GM12878 (cell line): Measurements from ENCODE around the gene ADA. TPM values are rescaled to one million over a fixed set of nuclear protein-coding genes. Genes with fewer than 3 reads are reported as not detected.

Experiments used
- ATAC-seq: fragments of 200-7000 bp; cut with Tn5 transposase; 3 replicates; pipeline ENCODE4 v1.9.1; 2020; ENCODE audit warnings: mild to moderate bottlenecking, moderate library complexity
- BruUV-seq: library from RNA; stranded (reverse); fragments of 400-500 nt; replicated peaks from 2 replicates; lab custom pipeline; 2021; lab: Mats Ljungman, UMichigan
- CTCF ChIA-PET: fragments of 300-600 bp; sonication (Branson Sonifier 250); formaldehyde crosslinking; extraction: SDS; loops from one replicate; lab custom pipeline; 2021; ENCODE audit warnings: inconsistent platforms; lab: Yijun Ruan, JAX
- POLR2A ChIA-PET: fragments of 350-600 bp; formaldehyde crosslinking; extraction: SDS; loops from one replicate; lab custom pipeline; 2021; ENCODE audit warnings: inconsistent platforms; lab: Charles Lee
- RAD21 ChIA-PET: fragments of 300-600 bp; sonication (Branson Sonifier 250); formaldehyde crosslinking; loops from one replicate; lab custom pipeline; 2023; ENCODE audit warnings: antibody characterized with exemption; ENCODE audit not compliant: unreplicated experiment; lab: Charles Lee
- SMC1A ChIA-PET: fragments of 300-600 bp; sonication (Branson Sonifier 250); formaldehyde crosslinking; loops from one replicate; lab custom pipeline; 2023; ENCODE audit not compliant: unreplicated experiment, uncharacterized antibody; lab: Charles Lee
- DNase-seq: peaks from one replicate; pipeline ENCODE4 v3.0.0-alpha.2; 2011; ENCODE audit warnings: low read depth, low spot score
- FAIRE-seq: peaks from 3 replicates; lab custom pipeline; 2011; peaks lifted over from hg19 to GRCh38; lab: Jason Lieb, UNC
- H2AFZ ChIP-seq: 2 replicates; pipeline ENCODE4 v1.6.0; 2011; ENCODE audit warnings: low read depth, low read length, control low read depth; ENCODE audit not compliant: control insufficient read depth
- H3K27ac ChIP-seq: 2 replicates; pipeline ENCODE4 v1.5.1; 2011; ENCODE audit warnings: control low read depth; ENCODE audit not compliant: control insufficient read depth, insufficient read depth
- H3K27me3 ChIP-seq, 2 experiments: replicated peaks in 1 of 2; 2 replicates each; pipeline versions ENCODE4 v1.6.0 to v1.6.1; 2011; ENCODE audit warnings: low read length in 1 of 2; ENCODE audit not compliant: control insufficient read depth in 2 of 2, insufficient read depth in 2 of 2
- H3K36me3 ChIP-seq, 2 experiments: 2 replicates each; pipeline ENCODE4 v1.5.1; 2011; ENCODE audit warnings: low read length in 1 of 2; ENCODE audit not compliant: control insufficient read depth in 2 of 2, insufficient read depth in 2 of 2
- H3K4me1 ChIP-seq: 2 replicates; pipeline ENCODE4 v1.6.1; 2011; ENCODE audit warnings: mild to moderate bottlenecking, low read length, moderate library complexity, mixed read lengths; ENCODE audit not compliant: control insufficient read depth, insufficient read depth
- H3K4me2 ChIP-seq: 2 replicates; pipeline ENCODE4 v1.6.0; 2011; ENCODE audit warnings: control low read depth; ENCODE audit not compliant: control insufficient read depth, insufficient read depth
- H3K4me3 ChIP-seq: fragments of 200-600 bp; sonication (generic); 2 replicates; pipeline ENCODE4 v1.5.1; 2016
- H3K79me2 ChIP-seq: 2 replicates; pipeline ENCODE4 v1.6.0; 2011; ENCODE audit warnings: low read length; ENCODE audit not compliant: control insufficient read depth, insufficient read depth
- H3K9ac ChIP-seq: 2 replicates; pipeline ENCODE4 v1.8.0; 2011; ENCODE audit warnings: low read length, control low read depth, mixed read lengths; ENCODE audit not compliant: control insufficient read depth, insufficient read depth
- H3K9me3 ChIP-seq: replicated peaks from 3 replicates; pipeline ENCODE4 v1.5.1; 2011; ENCODE audit warnings: mild to moderate bottlenecking, low read length; ENCODE audit not compliant: control insufficient read depth, insufficient read depth
- H4K20me1 ChIP-seq: 2 replicates; pipeline ENCODE4 v1.6.0; 2011; ENCODE audit not compliant: control insufficient read depth, insufficient read depth
- CBX5 ChIP-seq: sonication (generic); IDR thresholded peaks from 2 replicates; pipeline ENCODE4 v1.6.1; 2016; ENCODE audit warnings: low read depth, moderate library complexity, mild to moderate bottlenecking, inconsistent platforms
- EED ChIP-seq: sonication (generic); IDR thresholded peaks from 2 replicates; pipeline ENCODE4 v1.6.1; 2016; ENCODE audit warnings: antibody characterized with exemption, low read depth
- EGR1 ChIP-seq, 2 experiments: IDR thresholded peaks; 1 replicate in 1 of 2; 2 replicates in 1 of 2; pipeline ENCODE4 v1.6.1; 2011 to 2012; ENCODE audit warnings: low read depth in 2 of 2, low read length in 2 of 2, borderline replicate concordance in 1 of 2, mild to moderate bottlenecking in 1 of 2, moderate library complexity in 1 of 2
- MEF2B ChIP-seq: fragments of 450-650 bp; IDR thresholded peaks from 2 replicates; pipeline ENCODE4 v1.6.1; 2018; ENCODE audit warnings: mild to moderate bottlenecking, moderate library complexity; ENCODE audit not compliant: partially characterized antibody, poor library complexity, severe bottlenecking
- NFYA ChIP-seq: IDR thresholded peaks from 2 replicates; pipeline ENCODE4 v1.6.1; 2011; ENCODE audit warnings: low read depth, mild to moderate bottlenecking, low read length, improper control_type of control experiment, borderline replicate concordance
- PML ChIP-seq: IDR thresholded peaks from 2 replicates; pipeline ENCODE4 v1.6.1; 2012; ENCODE audit warnings: low read length, inconsistent platforms
- ZNF217 ChIP-seq: fragments of 450-650 bp; IDR thresholded peaks from 2 replicates; pipeline ENCODE4 v1.6.1; 2017; ENCODE audit warnings: antibody characterized with exemption, mild to moderate bottlenecking
- ZNF687 ChIP-seq: fragments of 450-650 bp; IDR thresholded peaks from 2 replicates; pipeline ENCODE4 v1.6.1; 2017; ENCODE audit warnings: mild to moderate bottlenecking, moderate library complexity
- WGBS: methylation state at CpG from one replicate; pipeline ENCODE4 v1.1.6; 2016; ENCODE audit warnings: low lambda C conversion rate; ENCODE audit not compliant: insufficient replicate concordance, insufficient coverage; ENCODE audit errors: missing lambda C conversion rate; 5-methylcytosine and 5-hydroxymethylcytosine counted together
- in situ Hi-C: fragments of 300-500 bp; cut with MboI; formaldehyde crosslinking; loops from 9 replicates; pipeline ENCODE4 v1.14.3; 2018; ENCODE audit warnings: mixed read lengths
- intact Hi-C: fragments of 100-400 bp; cut with micrococcal nuclease; formaldehyde crosslinking; loops from one replicate; pipeline ENCODE4 v1.14.2; 2022; ENCODE audit not compliant: unreplicated experiment
- polyA plus RNA-seq, 11 experiments: library from polyadenylated mRNA; depleted of rRNA in 4 of 11; unstranded in 6 of 11; stranded (reverse) in 5 of 11; fragments of >200 nt; fragmentation: Nextera tagmentation in 4 of 11; fragmentation: Illumina TruSeq in 1 of 11; extraction: Ambion mirVana in 4 of 11; extraction: Trizol in 1 of 11; gene quantifications; 1 replicate in 1 of 11; 2 replicates in 10 of 11; pipeline versions ENCODE4 v1.2.1 to v1.2.3, GENCODE V29; 2011 to 2016; ENCODE audit warnings: inconsistent platforms in 2 of 11, missing spikeins in 2 of 11, low read depth in 1 of 11
- total RNA-seq, 4 experiments: library from RNA; depleted of rRNA in 3 of 4; stranded (reverse); fragments of >200 nt in 3 of 4; fragmentation: Illumina TruSeq in 1 of 4; extraction: Trizol in 1 of 4; gene quantifications; 2 replicates each; pipeline versions ENCODE4 v1.2.1 to v1.2.3, GENCODE V29; 2013 to 2021

ADA gene
- total and polyA plus RNA-seq, 10 of the 15 experiments (the other 5 are each of a cell fraction or from before 2014, with no cell fraction given), result 40.9 to 217 (median 90.8) TPM

- H3K4me3 ChIP-seq, result no peak overlapping the region
- ChIA-PET POLR2A (interaction anchor here (0.9 to 5.6 kb wide), 3 partner anchors 9 to 17 kb away, joined by 4 to 39 read pairs (median 31); no protein-coding TSS in a partner anchor), SMC1A (interaction anchor here (1.0 to 5.9 kb wide), 3 partner anchors 12 to 21 kb away, joined by 3 to 38 read pairs (median 25); no protein-coding TSS in a partner anchor), RAD21 (interaction anchor here (0.8 to 7.0 kb wide), 8 partner anchors 10 to 101 kb away, joined by 3 to 97 read pairs (median 12); no protein-coding TSS in a partner anchor), CTCF (interaction anchor here (1.2 to 9.0 kb wide), 5 partner anchors 13 to 197 kb away, joined by 3 to 158 read pairs (median 4); no protein-coding TSS in a partner anchor)
- H3K4me1 ChIP-seq, result peaks cover 75% of the 10 kb centered on the region
- 94% methylated on average over 1 of the region's 1 CpG for WGBS
- peak; percentile 23 for TF ChIP-seq MEF2B
- TF ChIP-seq PML, result peak; percentile 3; the same call in 1 of the 2 replicates
- no peak for TF ChIP-seq CBX5
- no peak for ATAC-seq
- no peaks in the 10 kb centered on the region for H3K9me3 ChIP-seq
- no peak for FAIRE-seq
- peak overlapping the region; percentile 11; the same call in 1 of the 2 replicates for H2AFZ ChIP-seq
- peak overlapping the region; percentile 66 for H3K4me2 ChIP-seq
- no peaks in the 10 kb centered on the region for H3K27me3 ChIP-seq
- no peak overlapping the region for H3K9ac ChIP-seq
- no TSS peak for BruUV-seq
- no peaks in the 10 kb centered on the region for H4K20me1 ChIP-seq
- intact Hi-C loops, result no loop called here
- in situ Hi-C loops, result no loop called here
- no peaks in the 10 kb centered on the region for H3K36me3 ChIP-seq
- H3K27ac ChIP-seq, result peak overlapping the region; percentile 6; the same call in 1 of the 2 replicates
- DNase-seq, result no peak
- no peaks in the 10 kb centered on the region for H3K79me2 ChIP-seq
Observed at GRCh38 chr20:44581515-44581914, 70.0 kb downstream of the ADA start.

GRCh38 chr20:44580581-44581268 lies 70.8 kb downstream of the ADA start:
- no peak for FAIRE-seq
- SMC1A ChIA-PET, result interaction anchor here (0.8 to 6.7 kb wide), 7 partner anchors 12 to 71 kb away, joined by 3 to 70 read pairs (median 14); partner anchors contain the start of gene ADA
- Histone ChIP-seq H3K9ac (no peak overlapping the region; the same call in 1 of the 2 replicates), H3K4me2 (peak overlapping the region; percentile 66), H3K79me2 (no peaks in the 10 kb centered on the region), H3K4me1 (peaks cover 70% of the 10 kb centered on the region), H3K4me3 (no peak overlapping the region), H2AFZ (peak overlapping the region; percentile 24)
- POLR2A ChIA-PET, result interaction anchor here (0.9 to 5.6 kb wide), 2 partner anchors 10 to 18 kb away, joined by 4 to 39 read pairs; no protein-coding TSS in a partner anchor
- in situ Hi-C loops, result no loop called here
- WGBS, result 28% methylated on average over 9 of the region's 9 CpGs
- no TSS peak for BruUV-seq
- RAD21 ChIA-PET, result interaction anchor here (0.8 to 7.0 kb wide), 7 partner anchors 10 to 102 kb away, joined by 3 to 97 read pairs (median 8); no protein-coding TSS in a partner anchor
- no peak for DNase-seq
- no peak for TF ChIP-seq EGR1 (IDR thresholded peaks at IDR 0.05; ENCODE audit: borderline replicate concordance in 1 of 2, low read depth in 2 of 2, low read length in 2 of 2)
- TF ChIP-seq ZNF687, result peak; percentile 44; the same call in 1 of the 2 replicates
- 0 out of 2 replicates have a peak, but pooled peaks have one; percentile 16 for TF ChIP-seq ZNF217
- no peak for TF ChIP-seq NFYA
- peak; percentile 45; the same call in 1 of the 2 replicates for TF ChIP-seq EED
- TF ChIP-seq, all 136 proteins: peak for 3
- CTCF ChIA-PET, result interaction anchor here (1.0 to 9.0 kb wide), 7 partner anchors 14 to 103 kb away, joined by 3 to 158 read pairs (median 4); no protein-coding TSS in a partner anchor
- Histone ChIP-seq H3K27me3 (no peaks in the 10 kb centered on the region), H3K9me3 (no peaks in the 10 kb centered on the region), H3K27ac (no peak overlapping the region), H4K20me1 (no peaks in the 10 kb centered on the region), H3K36me3 (no peaks in the 10 kb centered on the region)
- peak; percentile 2; the same call in 1 of the 3 replicates for ATAC-seq
- intact Hi-C loops, result no loop called here
